ENCODE results near the gene BMI1.

The BMI1 gene

GRCh38 chr10:22319980-22320558 is 830 bp upstream of the BMI1 start:
- peaks cover 24% of the 10 kb centered on the region for H3K4me1 ChIP-seq (ENCODE audit: control insufficient read depth, insufficient read depth, low read length)
- peak overlapping the region; percentile 73 for H3K27ac ChIP-seq (ENCODE audit: extremely low read depth, low read depth, low read length)
- CTCF ChIA-PET = interaction anchor here (0.7 to 1.0 kb wide), 2 partner anchors 20 to 32 kb away, joined by 3 read pairs; no protein-coding TSS in a partner anchor
- peak; percentile 82 for TF ChIP-seq PRDM1 (tag by site-specific recombination; IDR thresholded peaks at IDR 0.05)
- 0 out of 2 replicates have a peak, but pooled peaks have one; percentile 11 for TF ChIP-seq ZNF629 (tag by site-specific recombination; IDR thresholded peaks at IDR 0.05)
- TF ChIP-seq ZNF664 (tag by site-specific recombination; IDR thresholded peaks at IDR 0.05) = no peak
- no peak for TF ChIP-seq KLF16 (tag by site-specific recombination; IDR thresholded peaks at IDR 0.05)
- TF ChIP-seq ZNF366 (tag by site-specific recombination; conservative IDR thresholded peaks at IDR 0.05) = peak; percentile 67
- TF ChIP-seq ZBTB17 (tag by site-specific recombination; IDR thresholded peaks at IDR 0.05) = peak; percentile 58; the same call in 1 of the 2 replicates
- peak; percentile 94 for TF ChIP-seq FEZF1 (tag by site-specific recombination; IDR thresholded peaks at IDR 0.05)
- no peak for TF ChIP-seq ZNF26 (tag by site-specific recombination; IDR thresholded peaks at IDR 0.05)
- peak; percentile 89 for TF ChIP-seq ZBTB8A (tag by site-specific recombination; IDR thresholded peaks at IDR 0.05)
- no peak for TF ChIP-seq ZNF23 (tag by site-specific recombination; IDR thresholded peaks at IDR 0.05; ENCODE audit: borderline replicate concordance)
- TF ChIP-seq ZBTB20 (tag by site-specific recombination; IDR thresholded peaks at IDR 0.05) = 0 out of 2 replicates have a peak, but pooled peaks have one; percentile 20
- no peak; the same call in 1 of the 2 replicates for TF ChIP-seq BCL11A (tag by site-specific recombination; IDR thresholded peaks at IDR 0.05; ENCODE audit: low read depth)
- no peak for TF ChIP-seq ZNF473 (tag by site-specific recombination; IDR thresholded peaks at IDR 0.05)
- TF ChIP-seq ZEB2 (tag by site-specific recombination; IDR thresholded peaks at IDR 0.05) = 0 out of 2 replicates have a peak, but pooled peaks have one; percentile 31
- peak; percentile 47 for TF ChIP-seq ZBTB26 (tag by site-specific recombination; optimal IDR thresholded peaks at IDR 0.05)
- 0 out of 2 replicates have a peak, but pooled peaks have one; percentile 20 for TF ChIP-seq KLF8 (tag by site-specific recombination; IDR thresholded peaks at IDR 0.05)
- peak; percentile 47; the same call in 1 of the 2 replicates for TF ChIP-seq ZXDB (tag by site-specific recombination; IDR thresholded peaks at IDR 0.05)
- TF ChIP-seq ZNF335 (tag by site-specific recombination; conservative IDR thresholded peaks at IDR 0.05) = peak; percentile 53
- TF ChIP-seq ZNF391 (tag by site-specific recombination; IDR thresholded peaks at IDR 0.05; ENCODE audit: borderline replicate concordance, low read depth) = no peak
- TF ChIP-seq ZFHX2 (tag by site-specific recombination; conservative IDR thresholded peaks at IDR 0.05) = peak; percentile 28; the same call in 1 of the 2 replicates
- no peak for TF ChIP-seq GLIS2 (tag by site-specific recombination; IDR thresholded peaks at IDR 0.05)
- peak; percentile 92 for TF ChIP-seq ZNF18 (tag by site-specific recombination; IDR thresholded peaks at IDR 0.05)
- H3K4me3 ChIP-seq (ENCODE audit: low read depth, low read length) = peak overlapping the region; percentile 81
- H3K36me3 ChIP-seq (ENCODE audit: control insufficient read depth in 2 of 2, insufficient read depth in 1 of 2, low read length in 2 of 2) = no peaks in the 10 kb centered on the region
- POLR2A ChIA-PET = interaction anchor here (1.1 kb wide), 1 partner anchor 21 kb away, joined by 4 read pairs; no protein-coding TSS in a partner anchor
- H3K9me3 ChIP-seq (ENCODE audit: control insufficient read depth, insufficient read depth, low read depth, low read length) = no peaks in the 10 kb centered on the region
